ENCODE data around the gene KIF16B. TPM values are rescaled to one million over a fixed set of nuclear protein-coding genes. Genes with fewer than 3 reads are reported as not detected.
A peak's percentile ranks its signal among the peaks of the same experiment; 100 is the strongest.
"Not testable (repeated sequence)": the region's sequence is repeated elsewhere in the genome, so short reads cannot be mapped to it uniquely, and the experiment has no call there.

Gene KIF16B
- total RNA-seq, 1 experiment from 2014 or later, result 7.0 TPM

DNA sequence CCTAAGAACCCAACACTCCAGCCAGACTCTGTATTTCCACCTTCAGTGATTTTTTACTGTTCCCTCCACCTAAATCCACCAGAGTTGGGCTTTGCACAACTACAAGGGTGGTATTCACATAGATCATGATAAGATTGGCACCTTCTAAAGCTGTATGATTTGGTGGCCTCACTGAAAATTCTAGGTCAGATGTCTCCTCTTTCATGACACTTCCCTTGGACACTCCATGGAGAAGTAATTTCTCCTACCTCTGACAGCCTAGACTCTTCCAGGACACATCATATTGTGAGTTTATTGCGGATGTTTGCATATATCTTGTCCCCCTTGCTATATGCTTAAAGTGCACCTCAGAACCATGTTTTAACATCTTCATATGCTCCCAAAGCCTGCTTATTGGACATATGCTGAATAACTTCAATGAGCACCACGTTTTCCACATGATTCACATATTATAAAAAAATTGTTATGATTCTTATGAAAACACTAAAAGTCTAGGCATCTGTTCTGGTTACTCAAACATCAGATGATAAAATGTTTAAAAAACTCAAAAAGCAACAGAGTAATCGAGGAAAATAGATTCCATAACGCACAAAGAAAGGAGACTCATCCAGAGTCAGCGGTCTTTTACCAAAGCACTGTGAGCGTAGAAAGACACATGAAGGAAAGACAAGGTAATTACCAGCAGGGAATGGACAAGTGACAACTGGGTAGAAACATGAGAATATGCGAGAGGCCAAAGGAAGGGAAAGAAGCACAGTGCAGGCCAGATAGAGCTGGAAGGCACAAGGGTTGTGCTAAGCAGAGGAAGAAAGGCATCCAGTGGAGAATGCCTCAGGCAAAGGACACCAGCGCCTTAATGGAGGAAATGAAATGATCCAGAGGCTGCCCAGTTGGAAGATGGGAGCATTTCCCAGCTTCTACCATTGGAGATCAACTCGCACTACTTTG lies 46.5 kb downstream of the KIF16B start:
- H3K4me1 ChIP-seq (ENCODE audit: control insufficient read depth in 1 of 2, insufficient read depth in 2 of 2, low read length in 2 of 2), result peaks cover 41 to 49% of the 10 kb centered on the region in 2 experiments
- H3K79me2 ChIP-seq (ENCODE audit: insufficient read depth, low read length), result no peaks in the 10 kb centered on the region
- no peaks in the 10 kb centered on the region for H3K9me3 ChIP-seq (ENCODE audit: control insufficient read depth in 1 of 2, insufficient read depth in 1 of 2, low read depth in 1 of 2, low read length in 2 of 2)
- H2AFZ ChIP-seq (ENCODE audit: low read depth, low read length, poor library complexity, severe bottlenecking), result no peak overlapping the region
- no TSS peak for BruUV-seq (replicated peaks)
- ATAC-seq, result no peak
- H3K9ac ChIP-seq (ENCODE audit: low read length), result no peak overlapping the region
- CTCF ChIA-PET, result interaction anchor here (1.6 kb wide), 1 partner anchor 9 kb away, joined by 6 read pairs; no protein-coding TSS in a partner anchor
- no peaks in the 10 kb centered on the region for H3K36me3 ChIP-seq (ENCODE audit: control insufficient read depth in 1 of 2, insufficient read depth in 2 of 2, low read length in 2 of 2)
- H3K4me2 ChIP-seq (ENCODE audit: low read length), result 0 out of 2 replicates have a peak overlapping the region, but pooled peaks have one; percentile 70
- DNase-seq (ENCODE audit: low read depth, low spot score), result no peak
- no peaks in the 10 kb centered on the region for H3K9me2 ChIP-seq (ENCODE audit: insufficient read depth)
- no peaks in the 10 kb centered on the region for H3K27me3 ChIP-seq (ENCODE audit: insufficient read depth, low read length)
- no peak overlapping the region for H3K4me3 ChIP-seq (replicated peaks in 1 of 2; ENCODE audit: low read depth in 1 of 2, low read length in 2 of 2)
- POLR2A ChIA-PET, result interaction anchor here (1.2 kb wide), 1 partner anchor 106 kb away, joined by 3 read pairs; no protein-coding TSS in a partner anchor
- no peaks in the 10 kb centered on the region for H4K20me1 ChIP-seq (ENCODE audit: insufficient read depth)
- no peak overlapping the region for H3K27ac ChIP-seq (ENCODE audit: low read depth, low read length)
- intact Hi-C loops (cut with micrococcal nuclease), result no loop called here
- RAD21 ChIA-PET (ENCODE audit: low non-redundant PET in 1 of 2, low total read pairs in 2 of 2, uncharacterized antibody in 2 of 2, unreplicated experiment in 2 of 2), result no interaction called here
- TF ChIP-seq EZH2phosphoT487 (IDR thresholded peaks at IDR 0.05; ENCODE audit: borderline replicate concordance) (no peak), CBX3 (IDR thresholded peaks at IDR 0.05; ENCODE audit: low read depth) (no peak), EGR1 (IDR thresholded peaks at IDR 0.05; ENCODE audit: low read depth) (no peak), SRF (IDR thresholded peaks at IDR 0.05; ENCODE audit: low read depth) (no peak), SP1 (IDR thresholded peaks at IDR 0.05; ENCODE audit: low read depth) (no peak), TCF7L2 (IDR thresholded peaks at IDR 0.05; ENCODE audit: borderline replicate concordance, extremely low read depth, insufficient read depth, insufficient read length) (no peak), POLR2AphosphoS5 (IDR thresholded peaks at IDR 0.05; ENCODE audit: low read depth, low read length) (no peak)
- TF ChIP-seq, protein P1, sequence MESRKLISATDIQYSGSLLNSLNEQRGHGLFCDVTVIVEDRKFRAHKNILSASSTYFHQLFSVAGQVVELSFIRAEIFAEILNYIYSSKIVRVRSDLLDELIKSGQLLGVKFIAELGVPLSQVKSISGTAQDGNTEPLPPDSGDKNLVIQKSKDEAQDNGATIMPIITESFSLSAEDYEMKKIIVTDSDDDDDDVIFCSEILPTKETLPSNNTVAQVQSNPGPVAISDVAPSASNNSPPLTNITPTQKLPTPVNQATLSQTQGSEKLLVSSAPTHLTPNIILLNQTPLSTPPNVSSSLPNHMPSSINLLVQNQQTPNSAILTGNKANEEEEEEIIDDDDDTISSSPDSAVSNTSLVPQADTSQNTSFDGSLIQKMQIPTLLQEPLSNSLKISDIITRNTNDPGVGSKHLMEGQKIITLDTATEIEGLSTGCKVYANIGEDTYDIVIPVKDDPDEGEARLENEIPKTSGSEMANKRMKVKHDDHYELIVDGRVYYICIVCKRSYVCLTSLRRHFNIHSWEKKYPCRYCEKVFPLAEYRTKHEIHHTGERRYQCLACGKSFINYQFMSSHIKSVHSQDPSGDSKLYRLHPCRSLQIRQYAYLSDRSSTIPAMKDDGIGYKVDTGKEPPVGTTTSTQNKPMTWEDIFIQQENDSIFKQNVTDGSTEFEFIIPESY (IDR thresholded peaks at IDR 0.05; ENCODE audit: extremely low read depth, insufficient replicate concordance, low read length), result no peak
- TF ChIP-seq, protein P2, sequence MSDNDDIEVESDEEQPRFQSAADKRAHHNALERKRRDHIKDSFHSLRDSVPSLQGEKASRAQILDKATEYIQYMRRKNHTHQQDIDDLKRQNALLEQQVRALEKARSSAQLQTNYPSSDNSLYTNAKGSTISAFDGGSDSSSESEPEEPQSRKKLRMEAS (IDR thresholded peaks at IDR 0.05), result no peak

DNA sequence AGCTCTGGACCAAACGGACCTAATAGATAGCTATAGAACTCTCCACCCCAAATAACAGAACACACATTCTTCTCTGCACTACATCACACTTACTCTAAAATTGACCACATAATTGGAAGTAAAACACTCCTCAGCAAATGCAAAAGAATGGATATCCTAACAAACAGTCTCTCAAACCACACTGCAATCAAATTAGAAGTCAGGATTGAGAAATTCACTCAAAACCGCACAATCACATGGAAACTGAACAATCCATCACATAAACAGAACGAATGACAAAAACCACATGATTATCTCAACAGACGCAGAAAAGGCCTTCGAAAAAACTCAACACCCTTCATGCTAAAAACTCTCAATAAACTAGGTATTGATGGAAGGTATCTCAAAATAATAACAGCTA lies 50.6 kb downstream of the KIF16B start:
- H3K4me3 ChIP-seq (replicated peaks in 1 of 2; ENCODE audit: low read depth in 1 of 2, low read length in 2 of 2); H4K20me1 ChIP-seq (ENCODE audit: insufficient read depth); DNase-seq (ENCODE audit: low read depth, low spot score); H3K27ac ChIP-seq (ENCODE audit: low read depth, low read length); H3K79me2 ChIP-seq (ENCODE audit: insufficient read depth, low read length); BruUV-seq (replicated peaks); CTCF ChIA-PET; H3K27me3 ChIP-seq (ENCODE audit: insufficient read depth, low read length); H3K9ac ChIP-seq (ENCODE audit: low read length); RAD21 ChIA-PET (ENCODE audit: low non-redundant PET in 1 of 2, low total read pairs in 2 of 2, uncharacterized antibody in 2 of 2, unreplicated experiment in 2 of 2); H3K9me3 ChIP-seq (ENCODE audit: control insufficient read depth in 1 of 2, insufficient read depth in 1 of 2, low read depth in 1 of 2, low read length in 2 of 2); ATAC-seq; H3K9me2 ChIP-seq (ENCODE audit: insufficient read depth); H2AFZ ChIP-seq (ENCODE audit: low read depth, low read length, poor library complexity, severe bottlenecking); H3K36me3 ChIP-seq (ENCODE audit: control insufficient read depth in 1 of 2, insufficient read depth in 2 of 2, low read length in 2 of 2); intact Hi-C loops (cut with micrococcal nuclease); POLR2A ChIA-PET; H3K4me2 ChIP-seq (ENCODE audit: low read length): not testable (repeated sequence)
- peaks cover 6 to 12% of the 10 kb centered on the region in 2 experiments for H3K4me1 ChIP-seq (ENCODE audit: control insufficient read depth in 1 of 2, insufficient read depth in 2 of 2, low read length in 2 of 2)
